RWPE2 (cell line): ENCODE data around the gene CAMK2G.
"Not testable (repeated sequence)": the region's sequence is repeated elsewhere in the genome, so short reads cannot be mapped to it uniquely, and the experiment has no call there.

Source experiments
- ATAC-seq: fragments of 200-7000 bp; cut with Tn5 transposase; 3 replicates; pipeline ENCODE4 v1.9.1; 2021; ENCODE audit warnings: low read depth
- DNase-seq: peaks from one replicate; pipeline ENCODE4 v3.0.0-alpha.2; 2020; ENCODE audit warnings: low spot score
- H3K27ac ChIP-seq: fragments of 450-650 bp; 2 replicates; pipeline ENCODE4 v1.5.1; 2017; ENCODE audit warnings: mild to moderate bottlenecking; ENCODE audit not compliant: poor library complexity, severe bottlenecking
- H3K27me3 ChIP-seq: fragments of 250-450 bp; sonication (Bioruptor Pico); 2 replicates; pipeline ENCODE4 v1.5.1; 2021; ENCODE audit warnings: mild to moderate bottlenecking, moderate library complexity; ENCODE audit not compliant: insufficient read depth, poor library complexity, severe bottlenecking
- H3K36me3 ChIP-seq: fragments of 250-450 bp; sonication (Bioruptor Pico); 2 replicates; pipeline ENCODE4 v1.5.1; 2020; ENCODE audit warnings: low read depth, mild to moderate bottlenecking, moderate library complexity
- H3K4me1 ChIP-seq: fragments of 250-450 bp; sonication (Bioruptor Pico); 2 replicates; pipeline ENCODE4 v1.5.1; 2021; ENCODE audit warnings: mild to moderate bottlenecking, moderate library complexity; ENCODE audit not compliant: insufficient read depth, poor library complexity, severe bottlenecking
- H3K4me3 ChIP-seq: fragments of 250-450 bp; sonication (Bioruptor Pico); 2 replicates; pipeline ENCODE4 v1.5.1; 2021; ENCODE audit warnings: mild to moderate bottlenecking, moderate library complexity; ENCODE audit not compliant: severe bottlenecking
- H3K9me3 ChIP-seq: fragments of 250-450 bp; sonication (Bioruptor Pico); 2 replicates; pipeline ENCODE4 v1.5.1; 2021; ENCODE audit warnings: mild to moderate bottlenecking, moderate library complexity; ENCODE audit not compliant: severe bottlenecking
- TF ChIP-seq, protein P1 (sequence below): fragments of 450-650 bp; IDR thresholded peaks from one replicate; pipeline ENCODE4 v1.5.1; 2017; ENCODE audit warnings: mild to moderate bottlenecking, moderate library complexity; ENCODE audit not compliant: poor library complexity, severe bottlenecking

CAMK2G gene

GRCh38 chr10:73891540-73891939, 17.2 kb upstream of the CAMK2G start:
- H3K4me1 ChIP-seq, result peaks cover 57% of the 10 kb centered on the region
- peak overlapping the region; percentile 99 for H3K27ac ChIP-seq
- DNase-seq, result no peak

DNA sequence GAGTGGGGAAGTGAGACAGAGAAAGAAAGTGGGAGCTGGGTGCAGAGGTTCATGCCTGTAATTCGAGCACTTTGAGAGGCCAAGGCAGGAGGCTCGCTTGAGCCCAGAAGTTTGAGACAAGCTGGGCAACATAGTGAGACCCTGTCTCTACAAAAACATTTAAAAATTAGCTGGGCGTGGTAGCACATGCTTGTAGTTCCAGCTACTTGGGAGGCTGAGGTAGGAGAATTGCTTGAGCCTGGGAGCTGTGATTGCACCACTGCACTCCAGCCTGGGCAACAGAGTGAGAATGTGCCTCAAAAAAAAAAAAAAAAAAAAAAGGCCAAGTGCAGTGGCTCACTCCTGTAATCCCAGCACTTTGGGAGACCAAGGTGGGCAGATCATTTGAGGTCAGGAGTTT, 16.5 kb upstream of the CAMK2G start:
- not testable (repeated sequence) for H3K36me3 ChIP-seq, DNase-seq, ATAC-seq, H3K27me3 ChIP-seq, H3K4me3 ChIP-seq, H3K9me3 ChIP-seq
- H3K27ac ChIP-seq, result peak overlapping the region; percentile 99
- peaks cover 62% of the 10 kb centered on the region for H3K4me1 ChIP-seq

More at GRCh38 chr10:73891540-73891939, 17.2 kb upstream of the CAMK2G start:
- Histone ChIP-seq H3K27me3 (no peaks in the 10 kb centered on the region), H3K9me3 (no peaks in the 10 kb centered on the region), H3K4me3 (no peak overlapping the region), H3K36me3 (no peaks in the 10 kb centered on the region)
- no peak for ATAC-seq
- TF ChIP-seq, protein P1, sequence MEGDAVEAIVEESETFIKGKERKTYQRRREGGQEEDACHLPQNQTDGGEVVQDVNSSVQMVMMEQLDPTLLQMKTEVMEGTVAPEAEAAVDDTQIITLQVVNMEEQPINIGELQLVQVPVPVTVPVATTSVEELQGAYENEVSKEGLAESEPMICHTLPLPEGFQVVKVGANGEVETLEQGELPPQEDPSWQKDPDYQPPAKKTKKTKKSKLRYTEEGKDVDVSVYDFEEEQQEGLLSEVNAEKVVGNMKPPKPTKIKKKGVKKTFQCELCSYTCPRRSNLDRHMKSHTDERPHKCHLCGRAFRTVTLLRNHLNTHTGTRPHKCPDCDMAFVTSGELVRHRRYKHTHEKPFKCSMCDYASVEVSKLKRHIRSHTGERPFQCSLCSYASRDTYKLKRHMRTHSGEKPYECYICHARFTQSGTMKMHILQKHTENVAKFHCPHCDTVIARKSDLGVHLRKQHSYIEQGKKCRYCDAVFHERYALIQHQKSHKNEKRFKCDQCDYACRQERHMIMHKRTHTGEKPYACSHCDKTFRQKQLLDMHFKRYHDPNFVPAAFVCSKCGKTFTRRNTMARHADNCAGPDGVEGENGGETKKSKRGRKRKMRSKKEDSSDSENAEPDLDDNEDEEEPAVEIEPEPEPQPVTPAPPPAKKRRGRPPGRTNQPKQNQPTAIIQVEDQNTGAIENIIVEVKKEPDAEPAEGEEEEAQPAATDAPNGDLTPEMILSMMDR, result no peak

- H3K27ac ChIP-seq, result peak overlapping the region; percentile 99
- H3K4me3 ChIP-seq, result no peak overlapping the region
- DNase-seq, result no peak
- ATAC-seq, result no peak
- H3K36me3 ChIP-seq, result no peaks in the 10 kb centered on the region
- peaks cover 62% of the 10 kb centered on the region for H3K4me1 ChIP-seq
- H3K27me3 ChIP-seq, result no peaks in the 10 kb centered on the region
- TF ChIP-seq, protein P1, result no peak
- no peaks in the 10 kb centered on the region for H3K9me3 ChIP-seq
Measured at GRCh38 chr10:73890261-73890660, 15.9 kb upstream of the CAMK2G start.

DNA sequence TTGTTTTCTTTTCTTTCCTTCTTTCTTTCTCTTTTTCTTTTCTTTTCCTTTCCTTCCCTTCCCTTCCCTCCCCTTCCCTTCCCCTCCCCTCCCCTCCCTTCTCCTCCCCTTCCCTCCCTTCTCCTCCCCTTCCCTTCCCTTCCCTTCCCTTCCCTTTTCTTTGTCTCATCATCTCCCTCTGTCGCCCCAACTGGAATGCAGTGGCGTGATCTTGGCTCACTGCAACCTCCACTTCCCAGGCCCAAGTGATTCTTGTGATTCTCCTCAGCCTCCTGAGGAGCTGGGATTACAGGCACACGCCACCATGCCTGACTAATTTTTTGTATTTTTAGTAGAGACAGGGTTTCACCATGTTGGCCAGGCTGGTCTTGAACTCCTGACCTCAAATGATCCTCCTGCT, 15.1 kb upstream of the CAMK2G start:
- H3K4me1 ChIP-seq, result peaks cover 56% of the 10 kb centered on the region

GRCh38 chr10:73889014-73889413, 14.7 kb upstream of the CAMK2G start:
- Histone ChIP-seq H3K36me3 (no peaks in the 10 kb centered on the region), H3K27ac (peak overlapping the region; percentile 99), H3K4me1 (peaks cover 52% of the 10 kb centered on the region), H3K9me3 (no peaks in the 10 kb centered on the region), H3K27me3 (no peaks in the 10 kb centered on the region), H3K4me3 (no peak overlapping the region)
- TF ChIP-seq, protein P1, result no peak
- ATAC-seq, result peak; percentile 63
- peak; percentile 94 for DNase-seq

More for the DNA sequence above, 15.1 kb upstream of the CAMK2G start:
- not testable (repeated sequence) for ATAC-seq, H3K9me3 ChIP-seq, H3K4me3 ChIP-seq, H3K27me3 ChIP-seq, H3K36me3 ChIP-seq, DNase-seq
- H3K27ac ChIP-seq, result peak overlapping the region; percentile 99

- ATAC-seq (peak; percentile 49), DNase-seq (no peak)
- TF ChIP-seq, protein P1, result no peak
- H3K4me1 ChIP-seq, result peaks cover 47% of the 10 kb centered on the region
- no peaks in the 10 kb centered on the region for H3K36me3 ChIP-seq
- H3K27me3 ChIP-seq, result no peaks in the 10 kb centered on the region
- H3K9me3 ChIP-seq, result no peaks in the 10 kb centered on the region
- no peak overlapping the region for H3K4me3 ChIP-seq
- peak overlapping the region; percentile 99 for H3K27ac ChIP-seq
Measured at GRCh38 chr10:73888514-73888913, 14.2 kb upstream of the CAMK2G start.
